HCT116 (cell line): ENCODE data around the gene TACR2. TPM values are rescaled to one million over a fixed set of nuclear protein-coding genes. Genes with fewer than 3 reads are reported as not detected.
A peak's percentile ranks its signal among the peaks of the same experiment; 100 is the strongest.

ENCODE experiments used
- ATAC-seq: fragments of 200-7000 bp; cut with Tn5 transposase; 2 replicates; pipeline ENCODE4 v1.9.1; 2020; ENCODE audit warnings: mild to moderate bottlenecking, moderate library complexity
- BruUV-seq: library from RNA; stranded (reverse); fragments of 400-500 nt; replicated peaks from 2 replicates; lab custom pipeline; 2021; lab: Mats Ljungman, UMichigan
- CTCF ChIA-PET: fragments of 300-600 bp; sonication (Branson Sonifier 250); formaldehyde crosslinking; loops from one replicate; lab custom pipeline; 2021; ENCODE audit warnings: antibody characterized with exemption; lab: Charles Lee
- POLR2A ChIA-PET: fragments of 300-600, 350-600 bp; sonication (Branson Sonifier 250); formaldehyde crosslinking; loops from one replicate; lab custom pipeline; 2021; ENCODE audit warnings: antibody characterized with exemption; lab: Charles Lee
- RAD21 ChIA-PET, 2 experiments: fragments of 300-600 bp; sonication (Branson Sonifier 250); formaldehyde crosslinking; loops; one replicate each; lab custom pipeline; 2023; ENCODE audit warnings: low total read pairs in 2 of 2; ENCODE audit not compliant: uncharacterized antibody in 2 of 2, unreplicated experiment in 2 of 2, low non-redundant PET in 1 of 2; lab: Charles Lee
- DNase-seq: peaks from one replicate; pipeline ENCODE4 v3.0.0-alpha.2; 2010; ENCODE audit warnings: low read depth, low spot score
- H2AFZ ChIP-seq: fragments of 200-600 bp; shearing (Covaris generic), sonication (generic); 2 replicates; pipeline ENCODE4 v1.6.1; 2017; ENCODE audit warnings: low read depth, mixed run types, mixed read lengths, antibody characterized with exemption, low read length; ENCODE audit not compliant: poor library complexity, severe bottlenecking
- H3K27ac ChIP-seq: 2 replicates; pipeline ENCODE4 v1.5.1; 2012; ENCODE audit warnings: low read depth, low read length
- H3K27me3 ChIP-seq: fragments of 200-600 bp; sonication (generic); 2 replicates; pipeline ENCODE4 v1.6.1; 2016; ENCODE audit warnings: mixed run types, low read length, mixed read lengths; ENCODE audit not compliant: insufficient read depth
- H3K36me3 ChIP-seq, 2 experiments: fragments of 200-500 bp in 1 of 2; fragments of 200-600 bp in 1 of 2; sonication (Bioruptor generic) in 1 of 2; sonication (generic) in 1 of 2; 2 replicates each; pipeline versions ENCODE4 v1.5.1 to v1.6.1; 2014 to 2016; ENCODE audit warnings: low read length in 2 of 2, inconsistent platforms in 1 of 2, mixed read lengths in 1 of 2, mixed run types in 1 of 2; ENCODE audit not compliant: insufficient read depth in 2 of 2, control insufficient read depth in 1 of 2
- H3K4me1 ChIP-seq, 2 experiments: fragments of 200-600 bp in 1 of 2; sonication (generic) in 1 of 2; 2 replicates each; pipeline versions ENCODE4 v1.5.1 to v1.6.1; 2012 to 2017; ENCODE audit warnings: low read length in 2 of 2, inconsistent platforms in 1 of 2, mild to moderate bottlenecking in 1 of 2, mixed read lengths in 1 of 2, mixed run types in 1 of 2, moderate library complexity in 1 of 2; ENCODE audit not compliant: insufficient read depth in 2 of 2, control insufficient read depth in 1 of 2
- H3K4me2 ChIP-seq: fragments of 200-600 bp; sonication (generic); 2 replicates; pipeline ENCODE4 v1.6.1; 2017; ENCODE audit warnings: mixed run types, low read length, mixed read lengths
- H3K4me3 ChIP-seq, 2 experiments: fragments of 200-600 bp in 1 of 2; sonication (generic) in 1 of 2; replicated peaks in 1 of 2; 2 replicates each; pipeline ENCODE4 v1.5.1; 2011 to 2016; ENCODE audit warnings: low read length in 2 of 2, control low read depth in 1 of 2, low read depth in 1 of 2, mild to moderate bottlenecking in 1 of 2, mixed read lengths in 1 of 2, mixed run types in 1 of 2
- H3K79me2 ChIP-seq: fragments of 200-600 bp; sonication (generic); 2 replicates; pipeline ENCODE4 v1.6.1; 2017; ENCODE audit warnings: mild to moderate bottlenecking, mixed run types, low read length, moderate library complexity, mixed read lengths; ENCODE audit not compliant: insufficient read depth
- H3K9ac ChIP-seq: fragments of 200-600 bp; sonication (generic); 2 replicates; pipeline ENCODE4 v1.6.1; 2016; ENCODE audit warnings: low read length, mixed read lengths
- H3K9me2 ChIP-seq: fragments of 200-600 bp; sonication (generic), shearing (Covaris generic); 2 replicates; pipeline ENCODE4 v1.6.1; 2017; ENCODE audit warnings: mixed run types, mild to moderate bottlenecking, moderate library complexity; ENCODE audit not compliant: insufficient read depth
- H3K9me3 ChIP-seq, 2 experiments: fragments of 200-500 bp in 1 of 2; fragments of 200-600 bp in 1 of 2; sonication (Bioruptor generic) in 1 of 2; sonication (generic) in 1 of 2; 2 replicates each; pipeline ENCODE4 v1.6.1; 2014 to 2017; ENCODE audit warnings: low read length in 2 of 2, mixed read lengths in 2 of 2, inconsistent platforms in 1 of 2, low read depth in 1 of 2, mild to moderate bottlenecking in 1 of 2, mixed run types in 1 of 2, moderate library complexity in 1 of 2; ENCODE audit not compliant: control insufficient read depth in 1 of 2, insufficient read depth in 1 of 2
- H4K20me1 ChIP-seq: fragments of 200-600 bp; sonication (generic), shearing (Covaris generic); 2 replicates; pipeline ENCODE4 v1.6.1; 2017; ENCODE audit warnings: mixed run types, mild to moderate bottlenecking, moderate library complexity; ENCODE audit not compliant: insufficient read depth
- CBX3 ChIP-seq: IDR thresholded peaks from 2 replicates; pipeline ENCODE4 v1.6.1; 2012; ENCODE audit warnings: low read depth
- EZH2phosphoT487 ChIP-seq: fragments of 200-600 bp; IDR thresholded peaks from 2 replicates; pipeline ENCODE4 v1.6.1; 2018; ENCODE audit warnings: antibody characterized with exemption, borderline replicate concordance
- FOSL1 ChIP-seq: IDR thresholded peaks from 2 replicates; pipeline ENCODE4 v1.6.1; 2012; ENCODE audit warnings: low read depth
- JUND ChIP-seq: IDR thresholded peaks from 2 replicates; pipeline ENCODE4 v1.6.1; 2012
- POLR2A ChIP-seq: IDR thresholded peaks from 2 replicates; pipeline ENCODE4 v1.7.0; 2011; ENCODE audit warnings: borderline replicate concordance; ENCODE audit not compliant: insufficient read depth, insufficient read length; ENCODE audit errors: extremely low read depth
- POLR2AphosphoS5 ChIP-seq: IDR thresholded peaks from 2 replicates; pipeline ENCODE4 v1.6.1; 2011; ENCODE audit warnings: mild to moderate bottlenecking, low read depth, low read length, moderate library complexity
- SIN3A ChIP-seq: IDR thresholded peaks from 2 replicates; pipeline ENCODE4 v1.6.1; 2012; ENCODE audit warnings: low read depth
- SP1 ChIP-seq: IDR thresholded peaks from 2 replicates; pipeline ENCODE4 v1.6.1; 2012; ENCODE audit warnings: low read depth
- TCF7L2 ChIP-seq: IDR thresholded peaks from 2 replicates; pipeline ENCODE4 v1.7.0; 2011; ENCODE audit warnings: borderline replicate concordance, inconsistent platforms; ENCODE audit not compliant: insufficient read depth, insufficient read length; ENCODE audit errors: extremely low read depth
- YY1 ChIP-seq: IDR thresholded peaks from 2 replicates; pipeline ENCODE4 v1.6.1; 2011; ENCODE audit warnings: low read length, low read depth, moderate library complexity, mild to moderate bottlenecking; ENCODE audit not compliant: insufficient replicate concordance; ENCODE audit errors: extremely low read depth
- ZFX ChIP-seq: fragments of 450-650 bp; IDR thresholded peaks from 2 replicates; pipeline ENCODE4 v1.6.1; 2017
- intact Hi-C: fragments of 100-400 bp; cut with micrococcal nuclease; formaldehyde crosslinking; loops from 2 replicates; pipeline ENCODE4 v1.10.0; 2022
- total RNA-seq: library from RNA; stranded (reverse); gene quantifications from one replicate; pipeline ENCODE4 v1.2.1, GENCODE V29; 2021; ENCODE audit not compliant: unreplicated experiment
- TF ChIP-seq, protein P1 (sequence below): IDR thresholded peaks from 2 replicates; pipeline ENCODE4 v1.6.1; 2012
- TF ChIP-seq, protein P2 (sequence below), 3 experiments: fragments of 200-600 bp in 1 of 3; sonication (generic) in 1 of 3; IDR thresholded peaks in 2 of 3; conservative IDR thresholded peaks in 1 of 3; 2 replicates each; pipeline ENCODE4 v1.5.1; 2012 to 2017; ENCODE audit warnings: low read depth in 2 of 3, low read length in 2 of 3, antibody characterized with exemption in 1 of 3, borderline replicate concordance in 1 of 3, control low read depth in 1 of 3, mild to moderate bottlenecking in 1 of 3, mixed read lengths in 1 of 3, mixed run types in 1 of 3, moderate library complexity in 1 of 3; ENCODE audit not compliant: insufficient read depth in 1 of 3

TACR2 gene
- total RNA-seq, 1 experiment from 2014 or later: not detected

DNA sequence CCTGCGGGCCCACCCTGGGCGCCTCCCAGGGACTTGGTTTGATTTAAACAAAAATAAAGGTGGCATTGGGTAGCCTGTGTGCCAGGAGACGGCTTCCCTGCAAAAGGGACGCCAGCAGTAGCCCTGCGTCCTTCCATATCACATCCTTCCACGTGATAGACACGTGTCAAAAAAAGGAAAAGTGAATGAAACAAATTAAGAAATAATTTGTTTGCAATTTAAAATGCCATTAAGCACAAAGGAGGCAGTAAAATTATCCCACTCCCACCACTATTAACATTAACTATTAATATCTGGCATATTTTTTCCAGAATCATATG is 7.6 kb downstream of the TACR2 start:
- Histone ChIP-seq H3K9me3 (no peaks in the 10 kb centered on the region), H3K4me3 (no peak overlapping the region), H3K27me3 (no peaks in the 10 kb centered on the region), H3K79me2 (no peaks in the 10 kb centered on the region), H3K27ac (peak overlapping the region; percentile 34; the same call in 1 of the 2 replicates), H3K4me2 (peak overlapping the region; percentile 53), H4K20me1 (no peaks in the 10 kb centered on the region), H2AFZ (peak overlapping the region; percentile 67), H3K36me3 (no peaks in the 10 kb centered on the region), H3K9ac (peak overlapping the region; percentile 47), H3K9me2 (no peaks in the 10 kb centered on the region), H3K4me1 (peaks cover 9 to 21% of the 10 kb centered on the region in 2 experiments)
- TF ChIP-seq SP1: no peak
- TF ChIP-seq SIN3A: no peak
- TF ChIP-seq, protein P1, sequence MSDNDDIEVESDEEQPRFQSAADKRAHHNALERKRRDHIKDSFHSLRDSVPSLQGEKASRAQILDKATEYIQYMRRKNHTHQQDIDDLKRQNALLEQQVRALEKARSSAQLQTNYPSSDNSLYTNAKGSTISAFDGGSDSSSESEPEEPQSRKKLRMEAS: no peak
- no peak for TF ChIP-seq POLR2AphosphoS5
- TF ChIP-seq YY1: no peak
- no peak for TF ChIP-seq POLR2A
- TF ChIP-seq, protein P2, sequence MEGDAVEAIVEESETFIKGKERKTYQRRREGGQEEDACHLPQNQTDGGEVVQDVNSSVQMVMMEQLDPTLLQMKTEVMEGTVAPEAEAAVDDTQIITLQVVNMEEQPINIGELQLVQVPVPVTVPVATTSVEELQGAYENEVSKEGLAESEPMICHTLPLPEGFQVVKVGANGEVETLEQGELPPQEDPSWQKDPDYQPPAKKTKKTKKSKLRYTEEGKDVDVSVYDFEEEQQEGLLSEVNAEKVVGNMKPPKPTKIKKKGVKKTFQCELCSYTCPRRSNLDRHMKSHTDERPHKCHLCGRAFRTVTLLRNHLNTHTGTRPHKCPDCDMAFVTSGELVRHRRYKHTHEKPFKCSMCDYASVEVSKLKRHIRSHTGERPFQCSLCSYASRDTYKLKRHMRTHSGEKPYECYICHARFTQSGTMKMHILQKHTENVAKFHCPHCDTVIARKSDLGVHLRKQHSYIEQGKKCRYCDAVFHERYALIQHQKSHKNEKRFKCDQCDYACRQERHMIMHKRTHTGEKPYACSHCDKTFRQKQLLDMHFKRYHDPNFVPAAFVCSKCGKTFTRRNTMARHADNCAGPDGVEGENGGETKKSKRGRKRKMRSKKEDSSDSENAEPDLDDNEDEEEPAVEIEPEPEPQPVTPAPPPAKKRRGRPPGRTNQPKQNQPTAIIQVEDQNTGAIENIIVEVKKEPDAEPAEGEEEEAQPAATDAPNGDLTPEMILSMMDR (IDR thresholded peaks at IDR 0.05 in 2 of 3, conservative IDR thresholded peaks at IDR 0.05 in 1 of 3; ENCODE audit: borderline replicate concordance in 1 of 3, insufficient read depth in 1 of 3, low read depth in 2 of 3, low read length in 2 of 3): no peak
- TF ChIP-seq TCF7L2: no peak
- TF ChIP-seq ZFX: no peak; the same call in 1 of the 2 replicates
- TF ChIP-seq EZH2phosphoT487: no peak
- no peak for TF ChIP-seq JUND
- no peak for TF ChIP-seq CBX3
- no peak for TF ChIP-seq FOSL1
- intact Hi-C loops: loop anchor here (2.0 kb wide), 1 partner anchor 230 kb away; no protein-coding TSS in a partner anchor
- CTCF ChIA-PET: interaction anchor here (1.0 to 4.4 kb wide), 15 partner anchors 10 to 405 kb away, joined by 4 to 46 read pairs (median 6); partner anchors contain the start of genes HKDC1 and TSPAN15
- BruUV-seq: TSS peak; percentile 60
- RAD21 ChIA-PET: no interaction called here
- ATAC-seq (no peak), DNase-seq (no peak)
- POLR2A ChIA-PET: no interaction called here
